Chondrocyte (in vitro differentiated cells): ENCODE measurements around the gene AFF3. TPM values are rescaled to one million over a fixed set of nuclear protein-coding genes. Genes with fewer than 3 reads are reported as not detected.

Experiments
- DNase-seq: peaks from one replicate; pipeline ENCODE4 v3.0.0; 2021; ENCODE audit warnings: mixed read lengths, low spot score
- H3K27ac Mint-ChIP-seq: one replicate; pipeline ENCODE4 v1.8.0; 2021; ENCODE audit warnings: mild to moderate bottlenecking, moderate library complexity, mixed read lengths; ENCODE audit not compliant: unreplicated experiment
- H3K27me3 Mint-ChIP-seq: 2 replicates; pipeline ENCODE4 v1.8.0; 2021; ENCODE audit warnings: low read depth, mixed read lengths
- H3K36me3 Mint-ChIP-seq: 2 replicates; pipeline ENCODE4 v1.8.0; 2021; ENCODE audit warnings: low read depth, mixed read lengths
- H3K4me1 Mint-ChIP-seq: 2 replicates; pipeline ENCODE4 v1.8.0; 2021; ENCODE audit warnings: low read depth, mild to moderate bottlenecking, mixed read lengths
- H3K4me3 Mint-ChIP-seq: one replicate; pipeline ENCODE4 v1.8.0; 2021; ENCODE audit warnings: mild to moderate bottlenecking, moderate library complexity, mixed read lengths; ENCODE audit not compliant: unreplicated experiment
- H3K9me3 Mint-ChIP-seq: 2 replicates; pipeline ENCODE4 v1.8.0; 2021; ENCODE audit warnings: low read depth, mixed read lengths
- CTCF ChIP-seq: fragments of 200-600 bp; sonication (generic); IDR thresholded peaks from 2 replicates; pipeline ENCODE4 v1.5.0; 2021; ENCODE audit warnings: antibody characterized with exemption, mild to moderate bottlenecking, moderate library complexity
- total RNA-seq: library from RNA; stranded (reverse); gene quantifications from 3 replicates; pipeline ENCODE4 v1.2.1, GENCODE V29; 2021

AFF3 gene
- total RNA-seq, 1 donor from 2014 or later: 127 TPM

GRCh38 chr2:100040906-100041305, 101.5 kb downstream of the AFF3 start:
- Mint-ChIP-seq H3K4me1 (peaks cover 62% of the 10 kb centered on the region), H3K27me3 (no peaks in the 10 kb centered on the region)

GRCh38 chr2:100039291-100039980, 103.0 kb downstream of the AFF3 start:
- H3K4me3 Mint-ChIP-seq: no peak overlapping the region
- TF ChIP-seq CTCF: no peak
- no peak for DNase-seq
- peak overlapping the region; percentile 39 for H3K27ac Mint-ChIP-seq
- H3K36me3 Mint-ChIP-seq: peaks cover 6% of the 10 kb centered on the region
- H3K4me1 Mint-ChIP-seq: peaks cover 65% of the 10 kb centered on the region
- H3K9me3 Mint-ChIP-seq: no peaks in the 10 kb centered on the region
- H3K27me3 Mint-ChIP-seq: no peaks in the 10 kb centered on the region

More at GRCh38 chr2:100040906-100041305, 101.5 kb downstream of the AFF3 start:
- Mint-ChIP-seq H3K27ac (peak overlapping the region; percentile 27), H3K4me3 (no peak overlapping the region), H3K36me3 (peaks cover 3% of the 10 kb centered on the region), H3K9me3 (no peaks in the 10 kb centered on the region)
- no peak for TF ChIP-seq CTCF
- no peak for DNase-seq

GRCh38 chr2:100038011-100038410, 104.4 kb downstream of the AFF3 start:
- H3K9me3 Mint-ChIP-seq: no peaks in the 10 kb centered on the region
- DNase-seq: no peak
- no peak for TF ChIP-seq CTCF
- H3K4me1 Mint-ChIP-seq: peaks cover 58% of the 10 kb centered on the region
- H3K4me3 Mint-ChIP-seq: no peak overlapping the region
- peak overlapping the region; percentile 32 for H3K27ac Mint-ChIP-seq
- no peaks in the 10 kb centered on the region for H3K27me3 Mint-ChIP-seq
- H3K36me3 Mint-ChIP-seq: peaks cover 6% of the 10 kb centered on the region

- H3K9me3 Mint-ChIP-seq: no peaks in the 10 kb centered on the region
- H3K27ac Mint-ChIP-seq: no peak overlapping the region
- TF ChIP-seq CTCF: no peak
- H3K4me1 Mint-ChIP-seq: peaks cover 48% of the 10 kb centered on the region
- peaks cover 6% of the 10 kb centered on the region for H3K36me3 Mint-ChIP-seq
- no peak for DNase-seq
- no peaks in the 10 kb centered on the region for H3K27me3 Mint-ChIP-seq
- H3K4me3 Mint-ChIP-seq: no peak overlapping the region
Observed at GRCh38 chr2:100036793-100037192, 105.6 kb downstream of the AFF3 start.

- Mint-ChIP-seq H3K27ac (peak overlapping the region; percentile 1), H3K4me1 (peaks cover 40% of the 10 kb centered on the region), H3K36me3 (peaks cover 6% of the 10 kb centered on the region), H3K27me3 (no peaks in the 10 kb centered on the region), H3K9me3 (no peaks in the 10 kb centered on the region), H3K4me3 (no peak overlapping the region)
- TF ChIP-seq CTCF: no peak
- no peak for DNase-seq
Observed at GRCh38 chr2:100036026-100036425, 106.4 kb downstream of the AFF3 start.
